Stomach (tissue), 4 donors: ENCODE results near the gene DYNLT5.

Experiments used
- CTCF ChIP-seq, 7 experiments: fragments of 450-650 bp in 4 of 7; fragments of 200-600 bp in 3 of 7; sonication (generic) in 3 of 7; IDR thresholded peaks; one replicate each; pipeline ENCODE4 v1.5.1; 2016 to 2019; ENCODE audit warnings: antibody characterized with exemption in 7 of 7, control low read depth in 2 of 7, mild to moderate bottlenecking in 1 of 7
- POLR2A ChIP-seq, 4 donors: fragments of 450-650 bp; IDR thresholded peaks; one replicate each; pipeline ENCODE4 v1.6.1; 2016; ENCODE audit warnings: antibody characterized with exemption in 4 of 4, control low read depth in 2 of 4, mild to moderate bottlenecking in 1 of 4, moderate library complexity in 1 of 4

GRCh38 chr1:66704177-66704875, 47.9 kb upstream of the DYNLT5 start:
- no peak for TF ChIP-seq POLR2A (IDR thresholded peaks at IDR 0.05)
- TF ChIP-seq CTCF (IDR thresholded peaks at IDR 0.05) = no peak
